Right lobe of liver (tissue), 4 donors: ENCODE results near the gene CREB5.

Experiments used
- CTCF ChIP-seq, 4 donors: fragments of 200-600 bp in 3 of 4; fragments of 450-650 bp in 1 of 4; IDR thresholded peaks; one replicate each; pipeline versions ENCODE4 v1.5.1 to v1.8.0; 2016 to 2022; ENCODE audit warnings: antibody characterized with exemption in 4 of 4, mild to moderate bottlenecking in 2 of 4
- POLR2A ChIP-seq: fragments of 450-650 bp; IDR thresholded peaks from one replicate; pipeline ENCODE4 v1.6.1; 2017; ENCODE audit warnings: antibody characterized with exemption, mild to moderate bottlenecking
- donor health status: DM: no; HTN: no; CAD: no.
- donor health status: DM: no; HTN: no; CAD: no.
- donor health status: DM: no; HTN: yes; CAD: no.

GRCh38 chr7:28608237-28608656, 195.9 kb downstream of the CREB5 start:
- TF ChIP-seq CTCF (IDR thresholded peaks at IDR 0.05) (no peak), POLR2A (no peak)
